Measurements from ENCODE around the gene FBXW11.
"Not testable (repeated sequence)": the region's sequence is repeated elsewhere in the genome, so short reads cannot be mapped to it uniquely, and the experiment has no call there.

The FBXW11 gene

DNA sequence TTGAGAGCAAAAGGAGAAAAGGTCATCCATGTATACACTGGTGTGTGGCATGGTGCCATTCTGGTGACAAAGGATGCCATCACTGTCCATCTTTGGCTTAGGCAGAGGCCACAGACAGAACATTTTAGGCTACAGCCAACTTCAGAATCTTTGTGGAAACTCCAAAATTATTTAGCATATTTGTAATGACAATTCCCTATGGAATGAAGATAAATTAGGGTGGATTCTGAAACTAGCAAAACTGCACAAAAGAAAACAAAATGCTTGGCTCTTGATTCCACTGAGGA, 92.5 kb downstream of the FBXW11 start:
- DNase-seq (ENCODE audit: low read depth in 2 of 2), result no peak

DNA sequence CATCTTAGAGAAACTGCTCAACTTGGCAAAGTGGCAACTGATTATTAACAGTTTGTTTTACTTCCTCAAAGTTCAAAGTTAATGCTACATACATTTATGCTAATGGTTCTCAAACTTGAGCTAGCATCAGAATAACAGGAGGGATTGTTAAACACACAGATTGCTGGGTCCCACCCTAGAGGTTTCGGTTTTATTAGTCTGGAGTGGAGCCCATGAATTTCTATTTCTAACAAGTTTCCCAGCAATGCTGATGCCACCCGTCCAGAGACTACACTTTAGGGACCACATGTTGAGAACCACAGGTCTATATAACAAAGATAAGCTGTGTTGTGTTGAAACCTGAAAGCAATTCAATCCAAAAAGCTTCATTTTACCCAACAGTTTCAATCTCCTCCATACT, 95.3 kb downstream of the FBXW11 start:
- no peak for DNase-seq (ENCODE audit: low read depth in 2 of 2)

DNA sequence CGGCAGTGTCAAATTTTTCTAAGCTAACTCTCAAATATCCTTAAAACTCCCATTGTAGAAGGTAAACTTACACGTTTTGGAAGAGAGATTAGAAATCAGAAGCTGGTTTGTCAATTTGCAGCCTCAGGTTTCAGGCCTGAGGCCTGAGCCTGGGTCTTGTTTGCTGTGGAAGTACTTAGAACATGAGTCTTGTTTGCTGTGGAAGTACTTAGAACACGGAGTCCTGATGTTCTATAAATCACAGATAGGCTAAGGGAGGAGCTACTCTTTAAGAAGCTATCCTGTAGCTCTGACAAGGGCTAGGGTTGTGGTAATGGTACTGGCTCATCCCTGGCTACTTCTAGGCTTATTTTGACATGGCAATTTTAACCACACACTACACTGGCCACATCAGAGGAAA, 97.8 kb downstream of the FBXW11 start:
- no peak for DNase-seq (ENCODE audit: low read depth in 2 of 2)

DNA sequence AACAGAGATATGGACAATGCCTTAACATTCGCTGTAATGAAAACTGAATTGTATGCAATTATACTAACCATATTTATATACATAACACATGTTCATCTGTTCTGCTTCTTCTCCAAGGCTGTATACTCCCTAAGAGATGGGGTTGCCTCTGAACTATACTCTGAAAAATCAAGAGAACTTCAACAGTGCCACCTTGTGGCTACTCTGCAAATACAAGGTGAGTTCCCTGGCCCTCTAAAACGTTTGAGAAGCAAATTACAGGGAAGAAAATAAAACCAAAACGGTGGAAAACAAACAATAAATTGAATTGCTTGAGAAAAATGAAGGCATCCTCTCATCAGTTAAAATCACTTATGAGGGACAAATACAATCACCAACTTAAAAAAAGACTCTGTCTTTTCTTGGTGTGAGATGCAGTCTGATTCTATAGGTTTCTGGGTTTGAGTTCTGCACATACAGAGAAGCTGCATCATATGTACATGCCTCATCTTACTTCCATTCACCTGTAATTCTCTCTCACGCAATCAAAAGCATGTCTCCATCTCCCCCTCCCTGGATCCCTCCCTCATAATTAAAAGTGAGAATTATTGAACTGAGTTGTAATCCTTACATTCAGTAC, 98.6 kb downstream of the FBXW11 start:
- DNase-seq (ENCODE audit: low read depth in 2 of 2), result peak; percentile 49 to 53

DNA sequence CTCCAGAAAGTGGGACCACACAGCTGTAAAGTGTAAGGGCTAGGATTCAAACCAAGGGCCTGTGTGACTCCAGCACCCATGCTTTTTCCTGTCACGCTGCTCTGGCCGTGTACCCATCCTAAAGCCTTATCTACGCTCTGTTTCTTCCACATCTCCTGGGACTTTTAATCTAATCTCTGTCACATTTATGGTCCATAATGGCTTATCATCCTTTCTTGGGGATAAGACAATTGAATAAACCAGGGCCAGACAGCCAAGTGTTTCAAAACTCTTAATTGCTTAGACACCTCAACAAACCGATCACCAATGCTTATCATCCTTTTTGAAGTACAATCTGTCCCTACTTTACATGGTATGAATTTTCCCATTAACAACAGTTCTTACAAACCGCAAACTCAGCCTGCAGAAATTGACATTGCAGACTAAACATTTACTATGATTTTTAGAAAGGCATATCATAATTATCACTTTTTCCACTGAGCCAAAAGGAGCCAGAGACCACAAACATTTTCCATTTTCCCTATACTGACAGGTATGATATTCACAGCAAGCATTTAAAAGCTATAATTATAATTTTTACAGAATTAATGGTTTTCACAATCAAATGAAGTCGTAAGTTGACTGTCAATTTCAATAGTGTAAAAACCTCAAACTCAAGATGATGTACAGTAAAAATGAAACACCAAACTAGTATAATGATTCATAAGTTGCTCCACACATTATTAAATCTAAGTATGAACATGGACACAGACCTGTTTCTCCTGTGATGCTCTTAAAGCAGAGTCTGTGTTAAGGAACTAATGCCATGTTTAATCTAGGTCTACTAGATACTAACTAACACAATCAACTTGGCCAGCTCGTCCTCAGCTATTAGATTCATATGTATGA, 99.5 kb downstream of the FBXW11 start:
- no peak for DNase-seq (ENCODE audit: low read depth in 2 of 2)

DNA sequence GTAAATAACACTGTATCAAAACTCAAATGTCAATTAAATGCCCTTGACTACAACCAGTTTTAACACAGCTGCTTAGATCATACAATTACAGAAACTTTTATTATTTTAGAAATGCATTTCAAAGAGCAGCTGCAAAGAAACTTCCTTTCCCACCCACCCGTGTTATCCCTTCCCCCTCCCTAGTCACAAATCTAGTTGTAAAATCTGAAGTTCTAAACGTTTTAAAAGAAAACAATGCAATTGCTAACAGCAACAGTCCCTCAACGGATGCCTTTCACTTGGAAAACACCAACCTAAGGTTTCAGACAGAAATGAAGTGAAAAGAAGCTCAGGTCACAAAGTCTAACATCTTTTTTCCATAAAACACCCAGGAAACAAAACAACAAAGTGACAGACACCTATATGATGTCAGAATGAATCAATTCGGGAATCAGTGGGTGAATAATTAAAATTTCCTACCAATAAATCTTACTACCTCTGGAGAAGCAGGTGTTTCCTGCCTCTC, 100.3 kb downstream of the FBXW11 start:
- no peak for DNase-seq (ENCODE audit: low read depth in 2 of 2)

DNA sequence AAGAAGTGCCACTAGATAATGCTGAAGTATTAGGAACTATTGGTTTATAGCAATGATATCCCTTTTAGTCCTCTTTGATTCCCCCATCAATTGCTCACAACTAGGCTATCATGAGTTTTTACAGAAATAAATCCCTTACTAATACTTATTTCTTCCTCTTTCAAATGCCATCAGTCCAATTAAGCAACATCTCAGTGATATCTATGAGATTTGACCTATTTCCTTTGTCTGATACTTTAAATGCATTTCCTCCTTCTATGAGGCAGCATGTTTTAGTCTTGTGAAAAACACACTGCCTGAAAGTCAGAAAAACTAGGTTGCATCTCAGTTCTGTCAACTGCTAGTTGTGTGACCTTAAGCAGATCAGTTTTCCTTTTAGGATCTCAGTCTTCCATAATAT, 101.6 kb downstream of the FBXW11 start:
- no peak for DNase-seq (ENCODE audit: low read depth in 2 of 2)

DNA sequence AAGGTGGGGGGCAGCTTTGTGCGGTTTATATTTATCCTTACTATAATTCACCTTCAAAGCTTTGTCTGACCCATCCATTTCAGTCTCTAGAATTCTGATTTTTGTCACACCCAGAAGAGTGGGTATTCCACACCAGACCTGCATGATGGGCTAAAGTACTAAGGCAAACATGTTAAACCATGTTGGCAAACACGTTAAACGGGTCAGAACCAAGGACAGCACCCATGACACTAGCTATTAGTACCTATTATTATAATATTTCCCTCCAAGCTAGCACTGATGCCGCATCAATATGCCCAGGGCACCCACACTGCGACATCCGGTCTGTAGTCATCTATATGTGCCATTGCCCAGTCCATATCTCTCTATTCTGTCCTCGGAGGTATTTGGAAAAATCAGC, 104.7 kb downstream of the FBXW11 start:
- no peak for DNase-seq (ENCODE audit: low read depth in 2 of 2)

DNA sequence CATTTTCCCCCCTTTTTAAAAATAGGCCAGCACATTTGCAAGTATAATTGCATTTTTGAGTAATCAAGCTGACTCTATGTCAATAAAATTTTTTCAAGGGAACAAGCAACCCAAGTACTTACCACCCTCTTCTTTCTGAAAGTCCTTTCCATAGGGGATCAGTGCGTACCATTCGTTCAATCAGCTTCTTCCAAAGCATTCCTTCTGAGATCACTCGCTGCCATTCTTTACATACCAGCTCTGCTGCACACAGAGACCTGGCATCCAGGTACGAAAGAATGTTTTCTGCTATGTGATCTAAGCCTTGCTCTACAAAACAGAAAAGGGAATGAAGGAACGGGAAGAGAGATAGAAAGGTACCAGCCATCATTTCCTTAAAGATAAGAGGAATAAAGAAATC, 106.6 kb downstream of the FBXW11 start:
- DNase-seq (ENCODE audit: low read depth in 2 of 2), result no peak

DNA sequence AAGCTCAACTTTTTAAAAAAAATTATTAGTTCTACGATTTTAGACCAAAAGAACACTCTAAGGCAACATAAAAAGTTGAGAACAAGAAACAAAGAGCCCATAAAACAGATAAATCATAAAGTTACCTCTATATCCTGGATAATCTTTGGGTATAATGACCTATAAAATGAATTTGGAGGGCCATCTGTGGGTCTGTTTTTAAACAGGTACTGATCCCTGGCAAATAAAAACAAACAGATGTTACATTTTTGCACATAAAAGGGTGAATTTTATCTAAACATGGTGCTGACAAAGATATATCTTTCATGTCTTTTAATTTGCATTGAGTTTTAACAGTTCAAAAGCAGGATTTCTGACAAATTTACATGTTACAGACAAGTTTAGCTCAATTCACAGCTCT, 107.6 kb downstream of the FBXW11 start:
- DNase-seq (ENCODE audit: low read depth in 2 of 2), result no peak

DNA sequence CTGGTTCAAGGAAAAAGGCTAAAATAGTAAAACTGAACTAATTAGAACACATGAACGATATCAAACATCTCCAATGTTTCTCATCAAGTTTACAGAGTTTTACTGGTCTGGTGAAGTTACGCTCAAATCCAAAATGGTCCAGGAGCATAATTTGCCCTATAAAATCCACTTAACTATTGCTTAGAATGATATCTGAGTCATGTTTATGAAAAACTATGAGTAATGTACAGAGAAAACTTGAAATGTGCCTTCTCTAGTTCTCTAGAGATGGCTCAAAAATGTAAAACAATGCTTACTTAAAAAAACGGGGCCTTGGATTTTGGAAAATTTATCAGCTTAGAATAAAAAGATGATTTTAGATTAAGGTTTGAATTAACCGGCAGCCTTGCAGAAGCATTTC, 108.1 kb downstream of the FBXW11 start:
- no peak for DNase-seq (ENCODE audit: low read depth in 2 of 2)

DNA sequence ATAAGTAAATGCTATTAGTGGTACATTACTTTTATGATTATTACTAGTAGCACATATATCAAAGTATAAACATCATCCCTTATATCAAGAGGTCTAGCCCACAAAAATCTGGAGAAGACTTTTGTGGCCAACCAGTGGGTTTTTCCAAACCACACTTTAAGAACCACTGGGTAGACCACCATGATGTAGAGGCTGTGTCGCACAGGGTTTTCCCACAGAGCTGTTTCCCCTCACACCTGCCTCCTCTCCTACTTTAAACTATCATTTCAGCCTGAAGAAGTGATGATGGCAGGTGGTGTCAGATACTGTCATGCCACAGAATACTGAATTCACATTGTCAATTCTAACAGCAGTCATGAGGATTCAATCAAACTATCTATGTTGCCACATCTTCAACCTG, 109.2 kb downstream of the FBXW11 start:
- DNase-seq (ENCODE audit: low read depth in 2 of 2), result no peak

DNA sequence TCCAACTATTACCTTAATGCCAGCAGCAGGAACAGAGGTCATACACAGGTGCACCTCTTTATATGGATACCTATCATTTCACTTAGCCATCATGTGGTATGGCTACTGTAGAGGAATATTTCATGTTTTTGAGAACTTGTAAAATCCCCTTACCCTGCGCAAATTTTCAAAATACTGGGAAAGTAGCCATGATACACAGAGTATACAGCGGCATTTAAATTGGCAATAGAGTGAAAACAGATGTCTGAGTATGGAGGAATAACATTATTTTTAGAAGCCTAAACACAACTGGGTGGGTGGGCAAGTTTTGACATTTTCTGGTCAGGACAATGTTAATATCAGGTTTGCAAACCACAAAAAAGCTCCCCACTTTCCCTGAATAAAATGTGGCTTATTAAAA, 111.4 kb downstream of the FBXW11 start:
- DNase-seq (ENCODE audit: low read depth in 2 of 2), result peak; percentile 20 to 24

DNA sequence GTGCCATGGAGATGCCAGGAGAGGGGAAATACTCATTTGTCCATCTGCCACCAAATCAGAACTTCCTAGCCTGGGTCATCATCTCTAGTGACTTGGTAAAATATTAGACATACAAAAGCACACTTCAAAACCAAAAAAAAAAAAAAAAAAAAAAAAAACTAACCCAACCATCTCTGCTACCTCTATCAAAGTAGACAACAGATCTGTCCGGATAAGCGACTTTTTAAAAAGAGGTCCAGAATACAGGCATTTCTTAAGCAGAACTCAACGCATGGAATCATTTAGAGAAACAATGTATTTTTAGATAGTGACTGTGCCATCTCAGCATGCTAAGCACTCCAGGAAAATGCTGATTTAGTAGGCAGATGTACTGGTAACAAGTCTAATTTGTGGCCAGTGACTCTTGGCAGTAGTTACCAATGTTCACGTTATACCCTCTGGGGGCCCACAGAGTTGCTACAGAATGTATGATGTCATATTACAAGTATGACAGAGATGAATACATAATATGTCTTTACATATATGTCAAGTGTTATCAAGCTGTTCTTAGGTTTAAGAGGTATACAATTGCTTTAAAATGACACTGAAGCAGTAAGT, 113.0 kb downstream of the FBXW11 start:
- DNase-seq (ENCODE audit: low read depth in 2 of 2), result peak; percentile 66 to 74

DNA sequence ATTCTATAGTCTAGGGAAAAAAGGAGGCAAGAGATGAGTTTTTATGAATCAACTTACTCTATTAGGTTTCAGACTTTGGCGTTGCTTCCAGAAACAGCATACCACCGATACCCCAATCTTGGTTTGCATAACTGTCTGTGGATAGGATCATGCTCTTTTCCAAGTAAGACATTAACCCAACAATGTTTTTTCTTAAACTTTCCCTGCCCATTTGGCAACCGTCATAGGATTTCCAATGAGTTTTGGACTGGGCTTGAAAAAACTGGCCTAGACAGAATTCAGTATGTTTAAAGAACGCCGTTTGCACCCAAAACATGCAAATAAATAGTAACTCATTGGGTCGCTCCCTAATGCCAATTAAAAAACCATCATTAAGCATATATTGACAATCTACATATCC, 114.8 kb downstream of the FBXW11 start:
- no peak for DNase-seq (ENCODE audit: low read depth in 2 of 2)

DNA sequence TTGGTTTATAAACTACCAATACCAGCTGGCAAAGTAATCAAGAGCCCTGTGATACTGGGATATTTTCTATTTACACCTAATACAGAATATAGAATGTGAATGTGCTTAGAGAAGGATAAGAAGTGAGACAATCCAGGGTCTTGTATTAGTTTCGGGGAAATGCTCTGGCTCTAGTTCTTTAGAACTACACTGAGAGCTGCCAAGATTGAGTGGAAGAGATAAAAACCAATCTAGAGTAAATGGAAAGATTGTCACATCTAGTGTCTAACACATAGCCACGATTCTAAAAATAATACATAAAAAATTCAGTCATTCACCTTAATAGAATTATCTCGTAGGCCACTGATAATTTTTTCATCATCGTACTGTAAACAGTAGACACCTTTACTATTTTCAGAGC, 115.3 kb downstream of the FBXW11 start:
- DNase-seq (ENCODE audit: low read depth in 2 of 2), result no peak

DNA sequence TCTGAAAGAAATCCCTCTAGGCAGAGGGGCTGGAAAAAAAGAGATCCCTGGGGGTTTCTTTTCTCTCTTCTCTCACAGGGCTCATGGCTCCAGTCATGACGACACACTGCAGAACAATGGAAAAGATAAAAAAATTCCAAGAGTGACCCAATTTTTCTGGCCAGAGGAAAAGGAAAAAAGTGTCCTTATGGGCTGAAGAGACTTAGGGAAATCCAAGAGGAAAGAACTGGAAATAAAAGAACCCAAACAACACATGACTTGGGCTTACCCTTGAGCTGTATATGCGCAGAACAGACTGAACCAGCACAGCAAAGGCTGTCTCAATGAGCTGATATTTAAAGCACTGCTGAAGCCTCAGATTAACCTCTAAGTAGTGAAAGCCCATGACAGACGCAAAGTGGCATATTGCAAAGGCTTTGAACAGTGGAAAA, 118.4 kb downstream of the FBXW11 start:
- no peak for DNase-seq (ENCODE audit: low read depth in 2 of 2)

DNA sequence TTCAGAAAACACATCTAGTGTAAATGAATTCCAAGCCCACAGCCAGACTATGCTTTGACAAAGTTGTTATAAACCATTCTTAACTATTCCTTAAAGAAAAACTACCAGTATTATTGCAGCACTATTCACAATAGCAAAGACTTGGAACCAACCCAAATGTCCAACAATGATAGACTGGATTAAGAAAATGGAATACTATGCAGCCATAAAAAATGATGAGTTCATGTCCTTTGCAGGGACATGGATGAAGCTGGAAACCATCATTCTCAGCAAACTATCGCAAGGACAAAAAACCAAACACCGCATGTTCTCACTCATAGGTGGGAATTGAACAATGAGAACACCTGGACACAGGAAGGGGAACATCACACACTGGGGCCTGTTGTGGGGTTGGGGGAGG, 120.4 kb downstream of the FBXW11 start:
- DNase-seq (ENCODE audit: low read depth in 2 of 2), result not testable (repeated sequence)

DNA sequence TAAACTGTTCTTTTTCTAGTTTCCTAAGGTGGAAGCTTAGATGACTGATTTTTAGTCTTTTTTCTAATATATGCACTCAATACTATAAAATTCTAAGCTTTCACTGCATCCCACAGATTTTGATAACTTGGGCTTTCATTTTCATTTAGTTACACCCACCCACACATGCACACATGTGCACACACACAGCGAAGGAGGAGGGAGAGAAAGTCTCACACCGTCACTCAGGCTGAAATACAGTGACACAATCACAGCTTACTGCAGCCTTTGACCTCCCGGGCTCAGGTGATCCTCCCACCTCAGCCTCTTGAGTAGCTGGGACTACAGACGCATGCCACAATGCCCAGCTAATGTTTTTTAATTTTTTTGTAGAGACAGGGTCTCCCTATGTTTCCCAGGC, 124.3 kb downstream of the FBXW11 start:
- DNase-seq (ENCODE audit: low read depth in 2 of 2), result no peak

DNA sequence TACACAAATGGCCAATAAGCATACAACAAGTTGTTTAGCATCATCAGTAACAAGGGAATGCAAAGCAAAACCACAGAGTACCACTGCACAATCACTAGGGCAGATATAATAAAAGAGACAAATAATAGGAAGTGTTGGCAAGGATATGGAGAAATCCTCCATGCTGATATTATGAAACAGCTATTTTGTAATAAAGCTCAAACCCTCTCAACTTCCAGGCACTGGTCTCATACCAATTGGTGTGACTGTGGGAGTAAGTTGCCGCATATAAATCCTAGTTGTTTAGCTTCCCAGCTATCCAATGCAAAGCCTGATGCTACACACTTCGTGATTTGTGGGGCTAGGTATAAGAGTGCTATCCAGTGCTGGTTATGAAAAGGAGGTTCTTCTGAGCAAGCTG, 132.2 kb downstream of the FBXW11 start:
- peak in 1 of 2 experiments; percentile 26 for DNase-seq (ENCODE audit: low read depth in 2 of 2)

DNA sequence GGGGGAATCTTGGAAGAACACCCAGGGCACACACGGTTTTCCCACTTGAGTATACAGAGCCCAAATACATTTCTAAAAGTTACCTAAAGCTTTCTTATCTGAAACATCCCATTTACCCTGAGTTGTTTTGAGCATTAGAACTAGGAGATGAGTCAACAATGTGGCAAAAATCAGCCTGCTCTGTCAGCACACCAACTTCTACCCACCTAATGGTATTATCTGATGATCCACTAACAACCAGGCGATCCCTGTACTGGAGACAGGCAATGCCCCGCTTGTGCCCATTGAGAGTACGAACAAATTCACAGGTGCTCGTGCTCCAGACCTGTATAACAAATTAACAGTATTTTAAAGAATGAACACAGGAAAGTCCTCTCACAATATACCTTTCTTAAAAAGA, 133.8 kb downstream of the FBXW11 start:
- DNase-seq (ENCODE audit: low read depth in 2 of 2), result no peak

DNA sequence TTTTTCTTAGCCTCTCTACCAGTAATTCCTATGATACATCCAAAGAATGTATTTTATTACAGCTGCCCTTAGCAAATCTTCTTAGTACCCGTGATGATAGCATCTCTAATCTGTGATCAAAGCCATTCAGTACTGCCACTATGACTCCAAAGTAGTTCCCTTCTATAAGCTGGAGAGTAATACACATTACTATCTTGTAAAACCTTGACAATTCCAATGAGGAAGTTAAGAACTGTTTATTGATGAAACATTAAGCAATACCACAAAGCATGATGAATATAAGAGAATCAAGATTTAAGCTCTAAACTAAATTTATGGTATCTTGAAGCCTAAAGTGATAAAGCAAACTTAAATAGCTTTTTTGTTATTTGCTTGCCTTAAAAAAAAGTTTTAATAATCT, 134.7 kb downstream of the FBXW11 start:
- no peak for DNase-seq (ENCODE audit: low read depth in 2 of 2)

DNA sequence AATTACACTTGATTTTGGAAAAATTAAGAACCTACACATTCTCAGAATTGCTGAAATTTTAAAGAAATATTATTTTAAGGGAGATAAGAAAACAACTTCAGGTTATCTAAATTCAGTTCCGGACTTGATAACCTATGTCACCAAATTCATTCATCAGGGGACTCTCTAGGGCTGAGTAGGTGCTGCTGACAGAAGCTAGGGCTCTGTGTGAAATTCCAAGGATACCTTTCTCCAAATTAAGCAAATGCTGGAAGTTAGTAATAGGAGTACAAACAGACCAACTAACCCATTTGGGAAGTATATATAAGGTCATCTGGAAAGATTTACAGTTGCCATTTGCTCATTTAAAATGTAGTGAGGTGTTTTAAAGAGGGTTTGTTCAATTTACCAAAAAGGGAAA, 136.5 kb downstream of the FBXW11 start:
- DNase-seq (ENCODE audit: low read depth in 2 of 2), result no peak
